ENCODE measurements around the gene ADAMTS12. TPM values are rescaled to one million over a fixed set of nuclear protein-coding genes. Genes with fewer than 3 reads are reported as not detected.
"Not testable (repeated sequence)": the region's sequence is repeated elsewhere in the genome, so short reads cannot be mapped to it uniquely, and the experiment has no call there.

The ADAMTS12 gene
- total RNA-seq, 4 donors from 2014 or later, result 0.22 to 1.2 (median 0.77) TPM

GRCh38 chr5:33927685-33928084, 35.9 kb upstream of the ADAMTS12 start:
- WGBS, 2 donors, result 51 to 60% methylated on average over 4 of the region's 4 CpGs
- H3K4me3 ChIP-seq (ENCODE audit: low read depth, poor library complexity, severe bottlenecking), result no peak overlapping the region
- TF ChIP-seq POLR2A (IDR thresholded peaks at IDR 0.05), result no peak
- TF ChIP-seq CTCF (IDR thresholded peaks at IDR 0.05), result no peak
- DNase-seq (ENCODE audit: low spot score in 2 of 2), result no peak
- intact Hi-C loops (cut with DNase I; ENCODE audit: low total_unique reads), result no loop called here

DNA sequence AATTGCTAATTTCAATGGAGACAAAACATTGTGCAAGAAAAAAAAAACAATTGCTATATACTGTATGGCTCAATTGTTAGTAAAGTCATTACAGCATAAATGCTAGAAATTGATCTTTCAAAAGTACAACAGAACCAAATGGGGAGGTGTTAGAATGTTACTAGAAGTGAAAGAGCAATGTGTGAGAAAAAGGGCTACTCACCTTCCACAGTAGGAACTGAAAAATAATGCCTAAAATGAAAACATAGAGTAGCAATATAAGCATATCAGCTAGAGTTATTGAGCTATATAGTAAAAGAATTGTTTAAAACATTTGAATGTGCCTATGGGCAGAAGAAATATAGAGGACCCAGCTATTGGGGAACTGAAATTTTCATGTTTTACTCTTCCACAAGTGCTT, 33.5 kb upstream of the ADAMTS12 start:
- TF ChIP-seq POLR2A (IDR thresholded peaks at IDR 0.05) (no peak), CTCF (IDR thresholded peaks at IDR 0.05) (no peak)
- no peak for DNase-seq (ENCODE audit: low spot score in 2 of 2)
- no peak overlapping the region for H3K4me3 ChIP-seq (ENCODE audit: low read depth, poor library complexity, severe bottlenecking)
- intact Hi-C loops (cut with DNase I; ENCODE audit: low total_unique reads), result no loop called here

DNA sequence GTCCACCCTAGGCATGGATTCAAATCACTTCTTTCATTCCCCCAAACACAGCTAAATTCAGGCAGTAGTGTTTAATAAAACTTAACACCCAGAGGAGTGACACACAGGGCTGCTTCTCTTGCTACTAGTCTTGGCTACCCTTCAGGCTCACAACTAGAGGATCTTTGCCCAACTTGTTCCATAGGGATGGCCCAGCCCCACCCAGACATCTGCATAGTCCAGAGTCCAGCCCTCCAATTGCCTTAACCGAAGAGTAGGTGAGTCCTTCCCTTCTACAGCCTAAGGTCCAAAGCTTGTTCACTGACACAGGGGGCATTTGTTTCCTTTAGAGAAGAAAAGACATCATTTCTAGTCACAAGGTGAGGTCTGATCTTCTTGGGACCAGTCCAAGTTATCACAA, 29.2 kb upstream of the ADAMTS12 start:
- H3K4me3 ChIP-seq (ENCODE audit: low read depth, poor library complexity, severe bottlenecking), result no peak overlapping the region
- DNase-seq (ENCODE audit: low spot score in 2 of 2), result no peak
- WGBS, 2 donors, result 85% methylated on average over 1 of the region's 1 CpG
- intact Hi-C loops (cut with DNase I; ENCODE audit: low total_unique reads), result no loop called here
- TF ChIP-seq POLR2A (IDR thresholded peaks at IDR 0.05) (no peak), CTCF (IDR thresholded peaks at IDR 0.05) (no peak)

GRCh38 chr5:33914844-33915243, 23.1 kb upstream of the ADAMTS12 start:
- not testable (repeated sequence) for H3K4me3 ChIP-seq (ENCODE audit: low read depth, poor library complexity, severe bottlenecking)

GRCh38 chr5:33906248-33906647, 14.5 kb upstream of the ADAMTS12 start:
- 85 to 87% methylated on average over 7 of the region's 7 CpGs for WGBS, 2 donors
- intact Hi-C loops (cut with DNase I; ENCODE audit: low total_unique reads), result not testable (repeated sequence)

More at GRCh38 chr5:33914844-33915243, 23.1 kb upstream of the ADAMTS12 start:
- intact Hi-C loops (cut with DNase I; ENCODE audit: low total_unique reads); DNase-seq (ENCODE audit: low spot score in 2 of 2): not testable (repeated sequence)
- WGBS, 2 donors, result 92 to 94% methylated on average over 3 of the region's 3 CpGs

GRCh38 chr5:33905381-33905780, 13.6 kb upstream of the ADAMTS12 start:
- DNase-seq (ENCODE audit: low spot score in 2 of 2), result no peak
- 95 to 96% methylated on average over 1 of the region's 1 CpG for WGBS, 2 donors
- intact Hi-C loops (cut with DNase I; ENCODE audit: low total_unique reads), result no loop called here

More at GRCh38 chr5:33906248-33906647, 14.5 kb upstream of the ADAMTS12 start:
- not testable (repeated sequence) for H3K4me3 ChIP-seq (ENCODE audit: low read depth, poor library complexity, severe bottlenecking); DNase-seq (ENCODE audit: low spot score in 2 of 2)

More at GRCh38 chr5:33905381-33905780, 13.6 kb upstream of the ADAMTS12 start:
- no peak overlapping the region for H3K4me3 ChIP-seq (ENCODE audit: low read depth, poor library complexity, severe bottlenecking)
- TF ChIP-seq POLR2A (IDR thresholded peaks at IDR 0.05) (no peak), CTCF (IDR thresholded peaks at IDR 0.05) (no peak)

Data from lower leg skin (tissue), 4 donors.